Caco-2 (cell line): ENCODE measurements around the gene FBXO46. TPM values are rescaled to one million over a fixed set of nuclear protein-coding genes. Genes with fewer than 3 reads are reported as not detected.

Source experiments
- Bru-seq: library from RNA; stranded (reverse); fragments of 400-500 nt; gene quantifications from one replicate; lab custom pipeline; 2021; lab: Mats Ljungman, UMichigan
- BruChase-seq, 2 experiments: library from RNA; stranded (reverse); fragments of 400-500 nt; gene quantifications; one replicate each; lab custom pipeline; 2021; lab: Mats Ljungman, UMichigan
- BruUV-seq: library from RNA; stranded (reverse); fragments of 400-500 nt; replicated peaks from 2 replicates; lab custom pipeline; 2021; lab: Mats Ljungman, UMichigan
- CTCF ChIA-PET: fragments of 300-600 bp; sonication (Branson Sonifier 250); formaldehyde crosslinking; loops from one replicate; lab custom pipeline; 2022; ENCODE audit warnings: antibody characterized with exemption; lab: Charles Lee
- POLR2A ChIA-PET: fragments of 300-600 bp; sonication (Branson Sonifier 250); formaldehyde crosslinking; loops from one replicate; lab custom pipeline; 2022; ENCODE audit warnings: antibody characterized with exemption; lab: Charles Lee
- DNase-seq, 2 experiments: peaks; one replicate each; pipeline versions ENCODE4 v3.0.0 to v3.0.0-alpha.2; 2020 to 2022
- H3K27me3 ChIP-seq: replicated peaks from 2 replicates; pipeline ENCODE4 v1.6.0; 2011; ENCODE audit warnings: low read length; ENCODE audit not compliant: control insufficient read depth, insufficient read depth
- H3K36me3 ChIP-seq: 2 replicates; pipeline ENCODE4 v1.5.1; 2011; ENCODE audit warnings: low read length; ENCODE audit not compliant: control insufficient read depth, insufficient read depth
- H3K4me1 ChIP-seq: fragments of 250-450 bp; sonication (Bioruptor Pico); 2 replicates; pipeline ENCODE4 v1.5.1; 2020; ENCODE audit warnings: mild to moderate bottlenecking
- H3K4me3 ChIP-seq: 2 replicates; pipeline ENCODE4 v1.5.1; 2011; ENCODE audit warnings: low read depth, mild to moderate bottlenecking, control low read depth, low read length
- H3K9me3 ChIP-seq: fragments of 250-450 bp; sonication (Bioruptor Pico); 2 replicates; pipeline ENCODE4 v1.5.1; 2020; ENCODE audit warnings: mild to moderate bottlenecking, moderate library complexity
- H3K27ac Mint-ChIP-seq: one replicate; pipeline ENCODE4 v1.8.0; 2022; ENCODE audit warnings: mixed read lengths; ENCODE audit not compliant: unreplicated experiment
- H3K27me3 Mint-ChIP-seq: one replicate; pipeline ENCODE4 v1.8.0; 2022; ENCODE audit warnings: mixed read lengths; ENCODE audit not compliant: insufficient read depth, unreplicated experiment
- H3K36me3 Mint-ChIP-seq: one replicate; pipeline ENCODE4 v1.8.0; 2022; ENCODE audit warnings: mild to moderate bottlenecking, mixed read lengths; ENCODE audit not compliant: insufficient read depth, unreplicated experiment
- H3K4me1 Mint-ChIP-seq: one replicate; pipeline ENCODE4 v1.8.0; 2022; ENCODE audit warnings: low read depth, mixed read lengths; ENCODE audit not compliant: unreplicated experiment
- H3K4me3 Mint-ChIP-seq: one replicate; pipeline ENCODE4 v1.8.0; 2022; ENCODE audit warnings: mild to moderate bottlenecking, moderate library complexity, mixed read lengths; ENCODE audit not compliant: unreplicated experiment
- H3K9me3 Mint-ChIP-seq: one replicate; pipeline ENCODE4 v1.8.0; 2022; ENCODE audit warnings: mixed read lengths; ENCODE audit not compliant: unreplicated experiment
- intact Hi-C: fragments of 100-400 bp; cut with micrococcal nuclease; formaldehyde crosslinking; loops from one replicate; pipeline ENCODE4 v1.10.0; 2022; ENCODE audit not compliant: unreplicated experiment
- long read RNA-seq: library from polyadenylated mRNA; stranded (forward); transcript quantifications from one replicate; pipeline ENCODE4 v2.0.0, GENCODE V29; 2022
- total RNA-seq: library from RNA; stranded (reverse); gene quantifications from 2 replicates; pipeline ENCODE4 v1.2.3, GENCODE V29; 2022
- TF ChIP-seq, protein P1 (sequence below), 2 experiments: fragments of 200-600 bp in 1 of 2; IDR thresholded peaks; 1 replicate in 1 of 2; 2 replicates in 1 of 2; pipeline versions ENCODE4 v1.5.1 to v1.8.0; 2011 to 2022; ENCODE audit warnings: antibody characterized with exemption in 1 of 2, control low read depth in 1 of 2, inconsistent platforms in 1 of 2, low read depth in 1 of 2, low read length in 1 of 2, mild to moderate bottlenecking in 1 of 2, moderate library complexity in 1 of 2; ENCODE audit not compliant: insufficient read depth in 1 of 2, severe bottlenecking in 1 of 2, unreplicated experiment in 1 of 2

Gene FBXO46
- total RNA-seq (31.0 and 37.0 TPM in 2 replicates), Bru-seq, nascent RNA (percentile 74 among the genes with signal in this experiment), BruChase-seq, experiment 1, labeled RNA remaining after a 2-hour chase (percentile 83 among the genes with signal in this experiment), BruChase-seq, experiment 2, labeled RNA remaining after a 6-hour chase (percentile 77 among the genes with signal in this experiment)
- long read RNA-seq, transcript FBXO46-201 (2 exons, 3,001 nt): major isoform, 15 of 24 reads
- long read RNA-seq, partial matches to known transcripts: 0 of 24 reads
- long read RNA-seq, other reads (novel, unspliced or antisense): 9 of 24 reads

DNA sequence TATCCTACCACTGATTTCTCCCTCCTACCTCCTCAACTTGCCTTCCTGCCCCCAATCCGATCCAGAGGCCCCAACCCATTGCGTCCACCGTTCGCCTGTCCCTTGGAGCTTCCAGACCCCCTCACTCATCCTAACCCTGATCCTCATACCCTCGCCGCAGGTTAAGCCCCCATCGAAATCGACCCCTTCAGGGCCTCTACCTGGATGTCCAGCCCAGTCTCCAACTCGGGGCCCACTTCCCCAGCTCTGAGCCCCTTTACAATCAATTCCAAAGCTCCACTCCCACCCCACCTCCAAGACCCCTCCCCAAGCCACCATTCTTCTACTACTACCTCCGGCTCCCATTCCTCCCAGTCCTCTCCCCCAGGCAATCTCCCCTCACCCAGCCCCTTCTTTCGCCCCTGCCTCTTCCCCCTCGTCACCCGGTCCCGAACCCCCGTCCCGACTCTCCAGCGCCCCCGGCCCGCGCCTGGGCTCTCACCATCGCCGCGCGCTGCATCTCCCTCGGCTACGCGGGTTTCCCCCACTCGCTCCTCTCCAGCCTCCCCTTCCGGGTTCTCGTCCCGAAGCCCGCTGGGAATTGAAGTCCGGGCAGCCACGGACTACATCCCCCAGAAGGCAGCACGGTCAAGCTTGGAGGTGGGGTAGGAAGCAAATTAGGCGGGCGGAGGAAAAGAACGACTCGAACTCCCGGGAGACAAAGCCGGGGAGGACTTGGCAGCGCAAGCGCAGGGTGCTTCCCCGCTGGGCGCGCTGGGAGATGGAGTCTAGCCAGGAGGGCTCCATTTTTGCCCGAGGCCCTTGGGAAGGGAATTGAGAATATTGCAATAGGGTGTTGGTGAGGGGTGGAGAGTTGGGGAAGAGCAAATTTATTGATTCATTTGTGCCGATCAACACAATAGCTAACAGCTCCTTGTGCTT, at the start of gene FBXO46:
FBXO46 (minus strand) TSS at position 529 of the 921 bp plus-strand sequence. CDS start 17,401 bp downstream, outside the sequence.
- Histone ChIP-seq H3K27me3 (no peaks in the 10 kb centered on the region), H3K9me3 (no peaks in the 10 kb centered on the region), H3K36me3 (no peaks in the 10 kb centered on the region), H3K4me1 (peaks cover under 1% of the 10 kb centered on the region), H3K4me3 (peak within 1 kb of the TSS; percentile 57)
- POLR2A ChIA-PET: interaction anchor here (0.6 to 2.2 kb wide), 17 partner anchors 8 to 1058 kb away, joined by 3 to 49 read pairs (median 6); partner anchors contain the start of genes FOSB, SIX5, SLC1A5 and SNRPD2
- Mint-ChIP-seq H3K4me3 (peak within 1 kb of the TSS; percentile 86), H3K36me3 (peaks cover 25% of the 10 kb centered on the region), H3K4me1 (peaks cover 8% of the 10 kb centered on the region), H3K27me3 (no peaks in the 10 kb centered on the region), H3K9me3 (no peaks in the 10 kb centered on the region), H3K27ac (peak within 1 kb of the TSS; percentile 73)
- CTCF ChIA-PET: interaction anchor here (0.6 to 2.1 kb wide), 14 partner anchors 10 to 459 kb away, joined by 3 to 18 read pairs (median 6); partner anchors contain the start of genes QPCTL, SIX5 and SNRPD2
- no TSS peak for BruUV-seq
- TF ChIP-seq, protein P1, sequence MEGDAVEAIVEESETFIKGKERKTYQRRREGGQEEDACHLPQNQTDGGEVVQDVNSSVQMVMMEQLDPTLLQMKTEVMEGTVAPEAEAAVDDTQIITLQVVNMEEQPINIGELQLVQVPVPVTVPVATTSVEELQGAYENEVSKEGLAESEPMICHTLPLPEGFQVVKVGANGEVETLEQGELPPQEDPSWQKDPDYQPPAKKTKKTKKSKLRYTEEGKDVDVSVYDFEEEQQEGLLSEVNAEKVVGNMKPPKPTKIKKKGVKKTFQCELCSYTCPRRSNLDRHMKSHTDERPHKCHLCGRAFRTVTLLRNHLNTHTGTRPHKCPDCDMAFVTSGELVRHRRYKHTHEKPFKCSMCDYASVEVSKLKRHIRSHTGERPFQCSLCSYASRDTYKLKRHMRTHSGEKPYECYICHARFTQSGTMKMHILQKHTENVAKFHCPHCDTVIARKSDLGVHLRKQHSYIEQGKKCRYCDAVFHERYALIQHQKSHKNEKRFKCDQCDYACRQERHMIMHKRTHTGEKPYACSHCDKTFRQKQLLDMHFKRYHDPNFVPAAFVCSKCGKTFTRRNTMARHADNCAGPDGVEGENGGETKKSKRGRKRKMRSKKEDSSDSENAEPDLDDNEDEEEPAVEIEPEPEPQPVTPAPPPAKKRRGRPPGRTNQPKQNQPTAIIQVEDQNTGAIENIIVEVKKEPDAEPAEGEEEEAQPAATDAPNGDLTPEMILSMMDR (IDR thresholded peaks at IDR 0.05; ENCODE audit: insufficient read depth in 1 of 2, low read depth in 1 of 2, low read length in 1 of 2, severe bottlenecking in 1 of 2, unreplicated experiment in 1 of 2): peak in 1 of 2 experiments; percentile 44
- peak; percentile 97 to 99 for DNase-seq
- intact Hi-C loops: loop anchor here (1.0 to 2.0 kb wide), 3 partner anchors 13 to 132 kb away; partner anchors contain the start of genes SIX5 and SYMPK

DNA sequence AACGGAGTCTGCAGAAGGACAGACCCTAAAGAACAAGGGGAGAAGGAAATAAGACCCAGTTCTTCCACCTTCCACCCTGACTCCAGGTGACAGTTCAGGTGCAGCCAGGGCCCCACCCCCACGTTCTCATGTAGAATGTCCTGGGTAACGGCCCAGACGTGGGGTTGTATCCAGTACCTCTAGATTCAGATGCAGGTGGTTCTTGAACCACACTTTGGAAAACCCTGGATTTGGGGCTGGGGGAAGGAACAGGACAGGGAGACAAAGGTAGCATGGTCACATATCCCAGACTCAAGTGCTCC, 49.4 kb upstream of the FBXO46 start:
- intact Hi-C loops: no loop called here
- H3K9me3 Mint-ChIP-seq: no peaks in the 10 kb centered on the region
- peaks cover 18% of the 10 kb centered on the region for H3K4me1 Mint-ChIP-seq
- TF ChIP-seq, protein P1 (IDR thresholded peaks at IDR 0.05; ENCODE audit: insufficient read depth in 1 of 2, low read depth in 1 of 2, low read length in 1 of 2, severe bottlenecking in 1 of 2, unreplicated experiment in 1 of 2): no peak
- Histone ChIP-seq H3K9me3 (no peaks in the 10 kb centered on the region), H3K4me1 (peaks cover 15% of the 10 kb centered on the region), H3K36me3 (no peaks in the 10 kb centered on the region), H3K27me3 (no peaks in the 10 kb centered on the region), H3K4me3 (no peak overlapping the region)
- no peaks in the 10 kb centered on the region for H3K27me3 Mint-ChIP-seq
- peak overlapping the region; percentile 73 for H3K4me3 Mint-ChIP-seq
- BruUV-seq: no TSS peak
- ChIA-PET POLR2A (interaction anchor here (0.6 kb wide), 1 partner anchor 11 kb away, joined by 6 read pairs; no protein-coding TSS in a partner anchor), CTCF (interaction anchor here (1.7 to 1.9 kb wide), 2 partner anchors 10 to 12 kb away, joined by 11 to 82 read pairs; partner anchors contain the start of genes DMWD and SIX5)
- H3K27ac Mint-ChIP-seq: peak overlapping the region; percentile 9
- peaks cover 62% of the 10 kb centered on the region for H3K36me3 Mint-ChIP-seq
- DNase-seq: no peak
